HG03045 (cell line): ENCODE measurements around the gene TMEM200C.

Experiments used
- ATAC-seq: cut with Tn5 transposase; IDR thresholded peaks from one replicate; pipeline ENCODE4 v1.9.1; 2021; ENCODE audit warnings: mild to moderate bottlenecking, moderate library complexity; ENCODE audit not compliant: unreplicated experiment

Gene TMEM200C

DNA sequence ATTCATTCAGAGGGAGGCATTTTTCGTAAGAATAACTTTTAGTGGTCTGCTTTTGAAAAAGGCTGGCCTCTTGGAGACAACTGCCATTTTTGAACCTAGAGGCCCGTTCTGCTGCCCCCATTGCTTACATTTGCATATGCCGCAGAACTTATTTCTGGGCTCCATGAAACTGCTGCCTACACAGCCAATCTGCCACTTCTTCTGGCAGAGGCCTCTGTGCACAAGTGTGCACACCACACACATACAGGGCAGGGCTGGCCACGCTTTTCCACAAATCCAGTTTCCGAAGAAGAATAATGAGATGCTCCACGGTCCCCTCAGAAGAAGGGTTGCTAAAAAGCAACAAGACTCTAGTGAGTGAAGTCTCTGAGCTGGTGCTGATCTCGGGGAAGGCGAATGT is 56.2 kb downstream of the TMEM200C start:
- no peak for ATAC-seq
